SK-N-SH (cell line): ENCODE measurements around the gene SHISA8. TPM values are rescaled to one million over a fixed set of nuclear protein-coding genes. Genes with fewer than 3 reads are reported as not detected.

Experiments
- CTCF ChIA-PET: fragments of 300-600, 350-600 bp; formaldehyde crosslinking; extraction: SDS; loops from one replicate; lab custom pipeline; 2021; lab: Yijun Ruan, JAX
- POLR2A ChIA-PET: fragments of 350-600 bp; sonication (Branson Sonifier 250); formaldehyde crosslinking; extraction: SDS; loops from one replicate; lab custom pipeline; 2020; ENCODE audit warnings: antibody characterized with exemption, inconsistent platforms; lab: Yijun Ruan, JAX
- DNase-seq: peaks from one replicate; pipeline ENCODE4 v3.0.0; 2012
- H2AFZ ChIP-seq: fragments of 200-600 bp; sonication (generic); 2 replicates; pipeline ENCODE4 v1.8.1; 2016; ENCODE audit warnings: antibody characterized with exemption, mild to moderate bottlenecking, low read depth
- H3F3A ChIP-seq: fragments of 200-600 bp; sonication (generic); replicated peaks from 2 replicates; pipeline ENCODE3; 2016; ENCODE audit warnings: antibody characterized with exemption, mild to moderate bottlenecking; ENCODE audit not compliant: insufficient read depth
- H3K27ac ChIP-seq, 2 experiments: fragments of 200-500 bp in 1 of 2; fragments of 200-600 bp in 1 of 2; sonication (Bioruptor generic) in 1 of 2; sonication (generic), shearing (Covaris generic) in 1 of 2; 2 replicates each; pipeline versions ENCODE4 v1.5.1 to v1.6.1; 2014 to 2016; ENCODE audit warnings: low read depth in 2 of 2, inconsistent platforms in 1 of 2, low read length in 1 of 2, mild to moderate bottlenecking in 1 of 2, mixed read lengths in 1 of 2
- H3K27me3 ChIP-seq: fragments of 200-600 bp; sonication (generic), shearing (Covaris generic); 2 replicates; pipeline ENCODE4 v1.6.1; 2016; ENCODE audit warnings: mixed run types; ENCODE audit not compliant: insufficient read depth
- H3K36me3 ChIP-seq, 2 experiments: fragments of 200-500 bp in 1 of 2; fragments of 200-600 bp in 1 of 2; sonication (Bioruptor generic) in 1 of 2; sonication (generic) in 1 of 2; replicated peaks in 1 of 2; 2 replicates each; pipeline versions ENCODE3 to v1.5.1; 2014 to 2016; ENCODE audit warnings: low read length in 1 of 2, mild to moderate bottlenecking in 1 of 2; ENCODE audit not compliant: insufficient read depth in 2 of 2, control insufficient read depth in 1 of 2
- H3K4me1 ChIP-seq, 2 experiments: fragments of 200-500 bp in 1 of 2; fragments of 200-600 bp in 1 of 2; sonication (Bioruptor generic) in 1 of 2; sonication (generic), shearing (Covaris generic) in 1 of 2; 2 replicates each; pipeline versions ENCODE4 v1.5.1 to v1.6.1; 2014 to 2016; ENCODE audit warnings: low read depth in 1 of 2, low read length in 1 of 2, mixed run types in 1 of 2; ENCODE audit not compliant: insufficient read depth in 2 of 2, control insufficient read depth in 1 of 2
- H3K4me2 ChIP-seq: fragments of 200-600 bp; sonication (generic), shearing (Covaris generic); 2 replicates; pipeline ENCODE4 v1.6.1; 2017; ENCODE audit warnings: mixed run types
- H3K4me3 ChIP-seq, 2 experiments: fragments of 200-500 bp in 1 of 2; fragments of 200-600 bp in 1 of 2; sonication (Bioruptor generic) in 1 of 2; sonication (generic), shearing (Covaris generic) in 1 of 2; 2 replicates each; pipeline versions ENCODE4 v1.5.1 to v1.8.1; 2014 to 2016; ENCODE audit warnings: low read depth in 2 of 2, inconsistent platforms in 1 of 2, low read length in 1 of 2, mild to moderate bottlenecking in 1 of 2, mixed read lengths in 1 of 2, moderate library complexity in 1 of 2
- H3K79me2 ChIP-seq: fragments of 200-600 bp; sonication (generic); 2 replicates; pipeline ENCODE4 v1.8.1; 2017; ENCODE audit warnings: mild to moderate bottlenecking; ENCODE audit not compliant: insufficient read depth
- H3K9ac ChIP-seq: fragments of 200-600 bp; sonication (generic); 2 replicates; pipeline ENCODE4 v1.6.1; 2017; ENCODE audit warnings: mixed run types
- H3K9me2 ChIP-seq: fragments of 200-600 bp; sonication (generic); 2 replicates; pipeline ENCODE4 v1.6.1; 2017; ENCODE audit warnings: mixed run types
- H3K9me3 ChIP-seq: fragments of 200-600 bp; sonication (generic); 2 replicates; pipeline ENCODE4 v1.6.1; 2017; ENCODE audit warnings: mixed run types, mild to moderate bottlenecking, moderate library complexity
- H4K20me1 ChIP-seq: fragments of 200-600 bp; sonication (generic); 2 replicates; pipeline ENCODE4 v1.6.1; 2017; ENCODE audit warnings: mild to moderate bottlenecking, mixed run types; ENCODE audit not compliant: insufficient read depth
- FOSL2 ChIP-seq: IDR thresholded peaks from 2 replicates; pipeline ENCODE4 v1.4.0; 2012; ENCODE audit warnings: low read depth, mild to moderate bottlenecking, moderate library complexity, borderline replicate concordance
- FOXJ3 ChIP-seq: sonication (generic); formaldehyde crosslinking; IDR thresholded peaks from 2 replicates; pipeline ENCODE4 v1.5.1; 2020; ENCODE audit warnings: mild to moderate bottlenecking, missing genetic modification reagents
- FOXM1 ChIP-seq: IDR thresholded peaks from 2 replicates; pipeline ENCODE4 v1.4.0; 2012; ENCODE audit warnings: low read depth, mild to moderate bottlenecking
- MEF2A ChIP-seq: IDR thresholded peaks from 2 replicates; pipeline ENCODE4 v1.4.0; 2012; ENCODE audit warnings: low read depth, borderline replicate concordance
- NFIC ChIP-seq: IDR thresholded peaks from 2 replicates; pipeline ENCODE4 v1.4.0; 2012; ENCODE audit warnings: borderline replicate concordance
- PBX3 ChIP-seq: IDR thresholded peaks from 2 replicates; pipeline ENCODE4; 2012
- RFX5 ChIP-seq: IDR thresholded peaks from 2 replicates; pipeline ENCODE4 v1.6.1; 2012; ENCODE audit warnings: mild to moderate bottlenecking, improper control_type of control experiment, low read length
- RXRA ChIP-seq: IDR thresholded peaks from 2 replicates; pipeline ENCODE4 v1.4.0; 2012; ENCODE audit warnings: low read depth, mild to moderate bottlenecking, borderline replicate concordance
- SMC3 ChIP-seq: IDR thresholded peaks from 2 replicates; pipeline ENCODE4 v1.6.1; 2012; ENCODE audit warnings: low read depth, low read length, improper control_type of control experiment
- YY1 ChIP-seq: IDR thresholded peaks from 2 replicates; pipeline ENCODE4 v1.4.0; 2012; ENCODE audit warnings: low read depth, mild to moderate bottlenecking
- WGBS: methylation state at CpG from one replicate; pipeline ENCODE4 v1.1.6; 2017; ENCODE audit warnings: low lambda C conversion rate; 5-methylcytosine and 5-hydroxymethylcytosine counted together
- polyA plus RNA-seq, 3 experiments: library from polyadenylated mRNA; depleted of rRNA; stranded (reverse); fragments of >200 nt; gene quantifications; 2 replicates each; pipeline ENCODE4 v1.2.3, GENCODE V29; 2012
- TF ChIP-seq, protein P1 (sequence below): fragments of 200-600 bp; sonication (generic); IDR thresholded peaks from 2 replicates; pipeline ENCODE4 v1.6.1; 2017; ENCODE audit warnings: antibody characterized with exemption, mild to moderate bottlenecking, moderate library complexity
- TF ChIP-seq, protein P2 (sequence below): fragments of 150-350 bp; IDR thresholded peaks from 2 replicates; pipeline ENCODE4 v1.6.1; 2017; ENCODE audit warnings: antibody characterized with exemption, low read length, low read depth, borderline replicate concordance
- TF ChIP-seq, protein P3 (sequence below): IDR thresholded peaks from 2 replicates; pipeline ENCODE4 v1.4.0; 2012; ENCODE audit warnings: low read depth

SHISA8 gene
- polyA plus RNA-seq, 1 of the 3 experiments (the other 2 are of a cell fraction) = not detected

- ChIA-PET POLR2A (no interaction called here), CTCF (interaction anchor here (0.9 to 1.5 kb wide), 8 partner anchors 9 to 519 kb away, joined by 3 to 6 read pairs (median 3); partner anchors contain the start of gene SMIM45)
- H3K79me2 ChIP-seq = no peaks in the 10 kb centered on the region
- H3K27ac ChIP-seq = no peak overlapping the region
- TF ChIP-seq RFX5 = no peak
- TF ChIP-seq, protein P1, sequence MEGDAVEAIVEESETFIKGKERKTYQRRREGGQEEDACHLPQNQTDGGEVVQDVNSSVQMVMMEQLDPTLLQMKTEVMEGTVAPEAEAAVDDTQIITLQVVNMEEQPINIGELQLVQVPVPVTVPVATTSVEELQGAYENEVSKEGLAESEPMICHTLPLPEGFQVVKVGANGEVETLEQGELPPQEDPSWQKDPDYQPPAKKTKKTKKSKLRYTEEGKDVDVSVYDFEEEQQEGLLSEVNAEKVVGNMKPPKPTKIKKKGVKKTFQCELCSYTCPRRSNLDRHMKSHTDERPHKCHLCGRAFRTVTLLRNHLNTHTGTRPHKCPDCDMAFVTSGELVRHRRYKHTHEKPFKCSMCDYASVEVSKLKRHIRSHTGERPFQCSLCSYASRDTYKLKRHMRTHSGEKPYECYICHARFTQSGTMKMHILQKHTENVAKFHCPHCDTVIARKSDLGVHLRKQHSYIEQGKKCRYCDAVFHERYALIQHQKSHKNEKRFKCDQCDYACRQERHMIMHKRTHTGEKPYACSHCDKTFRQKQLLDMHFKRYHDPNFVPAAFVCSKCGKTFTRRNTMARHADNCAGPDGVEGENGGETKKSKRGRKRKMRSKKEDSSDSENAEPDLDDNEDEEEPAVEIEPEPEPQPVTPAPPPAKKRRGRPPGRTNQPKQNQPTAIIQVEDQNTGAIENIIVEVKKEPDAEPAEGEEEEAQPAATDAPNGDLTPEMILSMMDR = peak; percentile 43
- no peak for TF ChIP-seq MEF2A
- H3K4me1 ChIP-seq = no peaks in the 10 kb centered on the region; a peak in 1 of 4 replicates
- H3K9ac ChIP-seq = no peak overlapping the region
- H3K36me3 ChIP-seq = no peaks in the 10 kb centered on the region
- H3K9me3 ChIP-seq = no peaks in the 10 kb centered on the region
- no peaks in the 10 kb centered on the region for H3F3A ChIP-seq
- H3K9me2 ChIP-seq = no peaks in the 10 kb centered on the region
- DNase-seq = peak; percentile 70
- no peaks in the 10 kb centered on the region for H3K27me3 ChIP-seq
- H3K4me2 ChIP-seq = no peak overlapping the region
- no peak overlapping the region for H2AFZ ChIP-seq
- H4K20me1 ChIP-seq = no peaks in the 10 kb centered on the region
- 37% methylated on average over 12 of the region's 48 CpGs for WGBS
- H3K4me3 ChIP-seq = no peak overlapping the region
Measured at GRCh38 chr22:41925783-41926460, 11.0 kb upstream of the SHISA8 start.

DNA sequence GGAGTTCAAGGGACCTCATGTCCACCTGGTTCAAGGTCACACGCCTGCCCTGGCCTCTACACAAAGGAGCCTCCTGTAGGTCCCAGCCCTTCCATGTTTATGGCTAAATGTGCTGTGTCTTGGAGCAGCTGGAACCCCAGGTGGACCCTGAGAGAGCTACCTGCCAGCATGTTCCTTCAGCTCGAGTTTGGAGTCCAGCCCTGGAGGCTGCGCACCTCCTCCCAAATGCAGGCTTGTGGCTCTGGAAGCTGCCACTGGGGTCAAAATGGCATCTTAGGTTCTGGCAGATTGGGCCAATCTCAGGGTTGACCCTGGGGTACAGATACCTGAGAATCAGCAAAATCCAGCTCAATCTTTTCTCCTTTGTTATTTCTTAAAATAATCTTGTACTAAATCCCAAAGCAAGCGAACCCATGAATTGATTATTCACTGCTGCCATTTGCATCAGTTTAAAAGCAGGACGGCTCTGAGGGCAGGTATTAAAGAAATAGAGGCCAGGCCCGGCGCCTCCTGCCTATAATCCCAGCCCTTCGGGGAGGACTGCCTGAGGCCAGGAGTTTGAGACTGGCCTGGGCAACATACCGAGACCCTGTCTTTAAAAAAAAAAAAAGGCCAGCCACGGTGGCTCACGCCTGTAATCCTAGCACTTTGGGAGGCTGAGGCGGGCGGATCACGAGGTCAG, 8.9 kb upstream of the SHISA8 start:
- Histone ChIP-seq H3F3A (no peaks in the 10 kb centered on the region), H3K9ac (no peak overlapping the region)

More for the DNA sequence above, 8.9 kb upstream of the SHISA8 start:
- Histone ChIP-seq H4K20me1 (no peaks in the 10 kb centered on the region), H3K27me3 (no peaks in the 10 kb centered on the region), H2AFZ (no peak overlapping the region), H3K36me3 (no peaks in the 10 kb centered on the region), H3K4me1 (no peaks in the 10 kb centered on the region; a peak in 1 of 4 replicates), H3K9me2 (no peaks in the 10 kb centered on the region), H3K4me2 (no peak overlapping the region), H3K27ac (no peak overlapping the region), H3K79me2 (no peaks in the 10 kb centered on the region), H3K4me3 (no peak overlapping the region), H3K9me3 (no peaks in the 10 kb centered on the region)
- no peak for TF ChIP-seq FOSL2
- no peak for TF ChIP-seq PBX3
- no peak for TF ChIP-seq YY1
- no peak for TF ChIP-seq FOXM1
- TF ChIP-seq NFIC = no peak
- TF ChIP-seq RXRA = no peak
- TF ChIP-seq, protein P2, sequence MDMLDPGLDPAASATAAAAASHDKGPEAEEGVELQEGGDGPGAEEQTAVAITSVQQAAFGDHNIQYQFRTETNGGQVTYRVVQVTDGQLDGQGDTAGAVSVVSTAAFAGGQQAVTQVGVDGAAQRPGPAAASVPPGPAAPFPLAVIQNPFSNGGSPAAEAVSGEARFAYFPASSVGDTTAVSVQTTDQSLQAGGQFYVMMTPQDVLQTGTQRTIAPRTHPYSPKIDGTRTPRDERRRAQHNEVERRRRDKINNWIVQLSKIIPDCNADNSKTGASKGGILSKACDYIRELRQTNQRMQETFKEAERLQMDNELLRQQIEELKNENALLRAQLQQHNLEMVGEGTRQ = no peak
- no peak for TF ChIP-seq SMC3
- TF ChIP-seq, protein P3, sequence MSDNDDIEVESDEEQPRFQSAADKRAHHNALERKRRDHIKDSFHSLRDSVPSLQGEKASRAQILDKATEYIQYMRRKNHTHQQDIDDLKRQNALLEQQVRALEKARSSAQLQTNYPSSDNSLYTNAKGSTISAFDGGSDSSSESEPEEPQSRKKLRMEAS = no peak
- TF ChIP-seq FOXJ3 (CRISPR knock-in tag) = no peak
- WGBS = 93% methylated on average over 11 of the region's 14 CpGs
- DNase-seq = no peak
- CTCF ChIA-PET = no interaction called here
- POLR2A ChIA-PET = interaction anchor here (0.6 kb wide), 1 partner anchor 423 kb away, joined by 3 read pairs; no protein-coding TSS in a partner anchor
